SK-N-SH (cell line): ENCODE measurements around the gene ISOC2. TPM values are rescaled to one million over a fixed set of nuclear protein-coding genes. Genes with fewer than 3 reads are reported as not detected.

ENCODE experiments used
- CTCF ChIA-PET: fragments of 300-600, 350-600 bp; formaldehyde crosslinking; extraction: SDS; loops from one replicate; lab custom pipeline; 2021; lab: Yijun Ruan, JAX
- POLR2A ChIA-PET: fragments of 350-600 bp; sonication (Branson Sonifier 250); formaldehyde crosslinking; extraction: SDS; loops from one replicate; lab custom pipeline; 2020; ENCODE audit warnings: antibody characterized with exemption, inconsistent platforms; lab: Yijun Ruan, JAX
- DNase-seq: peaks from one replicate; pipeline ENCODE4 v3.0.0; 2012
- H2AFZ ChIP-seq: fragments of 200-600 bp; sonication (generic); 2 replicates; pipeline ENCODE4 v1.8.1; 2016; ENCODE audit warnings: antibody characterized with exemption, mild to moderate bottlenecking, low read depth
- H3F3A ChIP-seq: fragments of 200-600 bp; sonication (generic); replicated peaks from 2 replicates; pipeline ENCODE3; 2016; ENCODE audit warnings: antibody characterized with exemption, mild to moderate bottlenecking; ENCODE audit not compliant: insufficient read depth
- H3K27ac ChIP-seq, 2 experiments: fragments of 200-500 bp in 1 of 2; fragments of 200-600 bp in 1 of 2; sonication (Bioruptor generic) in 1 of 2; sonication (generic), shearing (Covaris generic) in 1 of 2; 2 replicates each; pipeline versions ENCODE4 v1.5.1 to v1.6.1; 2014 to 2016; ENCODE audit warnings: low read depth in 2 of 2, inconsistent platforms in 1 of 2, low read length in 1 of 2, mild to moderate bottlenecking in 1 of 2, mixed read lengths in 1 of 2
- H3K27me3 ChIP-seq: fragments of 200-600 bp; sonication (generic), shearing (Covaris generic); 2 replicates; pipeline ENCODE4 v1.6.1; 2016; ENCODE audit warnings: mixed run types; ENCODE audit not compliant: insufficient read depth
- H3K36me3 ChIP-seq, 2 experiments: fragments of 200-500 bp in 1 of 2; fragments of 200-600 bp in 1 of 2; sonication (Bioruptor generic) in 1 of 2; sonication (generic) in 1 of 2; replicated peaks in 1 of 2; 2 replicates each; pipeline versions ENCODE3 to v1.5.1; 2014 to 2016; ENCODE audit warnings: low read length in 1 of 2, mild to moderate bottlenecking in 1 of 2; ENCODE audit not compliant: insufficient read depth in 2 of 2, control insufficient read depth in 1 of 2
- H3K4me1 ChIP-seq, 2 experiments: fragments of 200-500 bp in 1 of 2; fragments of 200-600 bp in 1 of 2; sonication (Bioruptor generic) in 1 of 2; sonication (generic), shearing (Covaris generic) in 1 of 2; 2 replicates each; pipeline versions ENCODE4 v1.5.1 to v1.6.1; 2014 to 2016; ENCODE audit warnings: low read depth in 1 of 2, low read length in 1 of 2, mixed run types in 1 of 2; ENCODE audit not compliant: insufficient read depth in 2 of 2, control insufficient read depth in 1 of 2
- H3K4me2 ChIP-seq: fragments of 200-600 bp; sonication (generic), shearing (Covaris generic); 2 replicates; pipeline ENCODE4 v1.6.1; 2017; ENCODE audit warnings: mixed run types
- H3K4me3 ChIP-seq, 2 experiments: fragments of 200-500 bp in 1 of 2; fragments of 200-600 bp in 1 of 2; sonication (Bioruptor generic) in 1 of 2; sonication (generic), shearing (Covaris generic) in 1 of 2; 2 replicates each; pipeline versions ENCODE4 v1.5.1 to v1.8.1; 2014 to 2016; ENCODE audit warnings: low read depth in 2 of 2, inconsistent platforms in 1 of 2, low read length in 1 of 2, mild to moderate bottlenecking in 1 of 2, mixed read lengths in 1 of 2, moderate library complexity in 1 of 2
- H3K79me2 ChIP-seq: fragments of 200-600 bp; sonication (generic); 2 replicates; pipeline ENCODE4 v1.8.1; 2017; ENCODE audit warnings: mild to moderate bottlenecking; ENCODE audit not compliant: insufficient read depth
- H3K9ac ChIP-seq: fragments of 200-600 bp; sonication (generic); 2 replicates; pipeline ENCODE4 v1.6.1; 2017; ENCODE audit warnings: mixed run types
- H3K9me2 ChIP-seq: fragments of 200-600 bp; sonication (generic); 2 replicates; pipeline ENCODE4 v1.6.1; 2017; ENCODE audit warnings: mixed run types
- H3K9me3 ChIP-seq: fragments of 200-600 bp; sonication (generic); 2 replicates; pipeline ENCODE4 v1.6.1; 2017; ENCODE audit warnings: mixed run types, mild to moderate bottlenecking, moderate library complexity
- H4K20me1 ChIP-seq: fragments of 200-600 bp; sonication (generic); 2 replicates; pipeline ENCODE4 v1.6.1; 2017; ENCODE audit warnings: mild to moderate bottlenecking, mixed run types; ENCODE audit not compliant: insufficient read depth
- CHD2 ChIP-seq: fragments of 150-350 bp; IDR thresholded peaks from 2 replicates; pipeline ENCODE4 v1.6.1; 2018; ENCODE audit warnings: low read length; ENCODE audit not compliant: partially characterized antibody
- EZH2phosphoT487 ChIP-seq: fragments of 200-600 bp; sonication (generic); IDR thresholded peaks from 2 replicates; pipeline ENCODE4 v1.6.1; 2017; ENCODE audit warnings: low read depth, mixed run types, mild to moderate bottlenecking, antibody characterized with exemption, moderate library complexity, borderline replicate concordance
- FOSL2 ChIP-seq: IDR thresholded peaks from 2 replicates; pipeline ENCODE4 v1.4.0; 2012; ENCODE audit warnings: low read depth, mild to moderate bottlenecking, moderate library complexity, borderline replicate concordance
- FOXM1 ChIP-seq: IDR thresholded peaks from 2 replicates; pipeline ENCODE4 v1.4.0; 2012; ENCODE audit warnings: low read depth, mild to moderate bottlenecking
- GABPA ChIP-seq: IDR thresholded peaks from 2 replicates; pipeline ENCODE4 v1.4.0; 2012; ENCODE audit warnings: low read depth, mild to moderate bottlenecking
- MEF2A ChIP-seq: IDR thresholded peaks from 2 replicates; pipeline ENCODE4 v1.4.0; 2012; ENCODE audit warnings: low read depth, borderline replicate concordance
- NFIC ChIP-seq: IDR thresholded peaks from 2 replicates; pipeline ENCODE4 v1.4.0; 2012; ENCODE audit warnings: borderline replicate concordance
- NRF1 ChIP-seq: IDR thresholded peaks from 2 replicates; pipeline ENCODE4 v1.6.1; 2012; ENCODE audit warnings: low read depth, mild to moderate bottlenecking, low read length
- POLR2AphosphoS5 ChIP-seq: IDR thresholded peaks from 2 replicates; pipeline ENCODE4 v1.6.1; 2012; ENCODE audit warnings: low read depth, low read length
- RXRA ChIP-seq: IDR thresholded peaks from 2 replicates; pipeline ENCODE4 v1.4.0; 2012; ENCODE audit warnings: low read depth, mild to moderate bottlenecking, borderline replicate concordance
- SMC3 ChIP-seq: IDR thresholded peaks from 2 replicates; pipeline ENCODE4 v1.6.1; 2012; ENCODE audit warnings: low read depth, low read length, improper control_type of control experiment
- TEAD4 ChIP-seq: IDR thresholded peaks from 2 replicates; pipeline ENCODE4 v1.4.0; 2012; ENCODE audit warnings: mild to moderate bottlenecking, borderline replicate concordance; ENCODE audit not compliant: insufficient read depth
- WGBS: methylation state at CpG from one replicate; pipeline ENCODE4 v1.1.6; 2017; ENCODE audit warnings: low lambda C conversion rate; 5-methylcytosine and 5-hydroxymethylcytosine counted together
- polyA plus RNA-seq, 3 experiments: library from polyadenylated mRNA; depleted of rRNA; stranded (reverse); fragments of >200 nt; gene quantifications; 2 replicates each; pipeline ENCODE4 v1.2.3, GENCODE V29; 2012
- TF ChIP-seq, protein P1 (sequence below): IDR thresholded peaks from 2 replicates; pipeline ENCODE4 v1.6.1; 2012; ENCODE audit warnings: mild to moderate bottlenecking, low read depth, low read length, moderate library complexity
- TF ChIP-seq, protein P2 (sequence below): IDR thresholded peaks from 2 replicates; pipeline ENCODE4 v1.4.0; 2012; ENCODE audit warnings: low read depth
- TF ChIP-seq, protein P3 (sequence below): IDR thresholded peaks from 2 replicates; pipeline ENCODE4; 2012

The ISOC2 gene
- polyA plus RNA-seq, 1 of the 3 experiments (the other 2 are of a cell fraction): 65.4 TPM

DNA sequence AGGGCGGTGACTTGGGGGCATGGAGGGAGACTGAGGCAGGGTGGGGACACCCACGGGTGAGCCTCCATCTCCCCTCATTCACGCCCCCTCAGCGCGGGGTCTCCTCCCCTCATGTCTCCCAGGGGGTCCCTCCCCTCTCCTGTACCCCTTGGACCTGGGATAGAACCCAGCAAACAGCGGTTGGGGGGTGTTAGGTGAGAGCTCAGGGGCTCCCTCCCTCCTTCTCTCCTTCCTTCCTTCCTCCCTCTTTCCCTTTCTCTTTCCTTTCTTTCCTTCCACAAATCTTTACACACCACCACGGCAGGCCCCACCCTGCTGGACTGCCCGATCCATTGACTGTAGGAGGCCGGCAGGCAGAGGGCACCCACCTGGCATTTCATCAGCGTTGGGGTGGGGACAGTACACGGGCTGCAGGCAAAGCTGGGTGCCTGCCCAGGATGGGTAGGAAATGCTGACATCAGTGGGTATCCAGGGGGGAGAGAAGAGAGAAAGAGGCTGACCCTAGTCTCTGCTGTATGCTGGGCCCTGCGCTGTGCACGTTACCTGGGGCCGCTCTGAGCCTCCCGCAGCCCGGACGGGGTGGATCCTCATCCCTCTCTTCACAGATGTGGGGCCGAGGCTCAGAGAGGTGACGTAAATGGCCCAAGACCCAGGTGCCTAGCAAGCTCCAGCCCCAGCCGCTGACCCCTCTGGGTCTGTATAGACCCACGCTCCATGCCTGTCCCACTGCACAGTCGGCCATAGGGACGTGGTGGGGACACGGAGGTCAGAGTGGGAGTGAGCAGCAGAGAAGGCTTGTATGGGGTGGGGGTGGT, 30.3 kb upstream of the ISOC2 start:
- H3K4me3 ChIP-seq: no peak overlapping the region
- H3K9me3 ChIP-seq: no peaks in the 10 kb centered on the region
- H3K9ac ChIP-seq: no peak overlapping the region
- peaks cover 18% of the 10 kb centered on the region for H3F3A ChIP-seq
- TF ChIP-seq EZH2phosphoT487 (no peak), POLR2AphosphoS5 (no peak), FOSL2 (no peak), FOXM1 (no peak), NFIC (no peak), GABPA (no peak), MEF2A (no peak), TEAD4 (no peak), NRF1 (no peak), RXRA (no peak), CHD2 (no peak), SMC3 (no peak)
- TF ChIP-seq, protein P1, sequence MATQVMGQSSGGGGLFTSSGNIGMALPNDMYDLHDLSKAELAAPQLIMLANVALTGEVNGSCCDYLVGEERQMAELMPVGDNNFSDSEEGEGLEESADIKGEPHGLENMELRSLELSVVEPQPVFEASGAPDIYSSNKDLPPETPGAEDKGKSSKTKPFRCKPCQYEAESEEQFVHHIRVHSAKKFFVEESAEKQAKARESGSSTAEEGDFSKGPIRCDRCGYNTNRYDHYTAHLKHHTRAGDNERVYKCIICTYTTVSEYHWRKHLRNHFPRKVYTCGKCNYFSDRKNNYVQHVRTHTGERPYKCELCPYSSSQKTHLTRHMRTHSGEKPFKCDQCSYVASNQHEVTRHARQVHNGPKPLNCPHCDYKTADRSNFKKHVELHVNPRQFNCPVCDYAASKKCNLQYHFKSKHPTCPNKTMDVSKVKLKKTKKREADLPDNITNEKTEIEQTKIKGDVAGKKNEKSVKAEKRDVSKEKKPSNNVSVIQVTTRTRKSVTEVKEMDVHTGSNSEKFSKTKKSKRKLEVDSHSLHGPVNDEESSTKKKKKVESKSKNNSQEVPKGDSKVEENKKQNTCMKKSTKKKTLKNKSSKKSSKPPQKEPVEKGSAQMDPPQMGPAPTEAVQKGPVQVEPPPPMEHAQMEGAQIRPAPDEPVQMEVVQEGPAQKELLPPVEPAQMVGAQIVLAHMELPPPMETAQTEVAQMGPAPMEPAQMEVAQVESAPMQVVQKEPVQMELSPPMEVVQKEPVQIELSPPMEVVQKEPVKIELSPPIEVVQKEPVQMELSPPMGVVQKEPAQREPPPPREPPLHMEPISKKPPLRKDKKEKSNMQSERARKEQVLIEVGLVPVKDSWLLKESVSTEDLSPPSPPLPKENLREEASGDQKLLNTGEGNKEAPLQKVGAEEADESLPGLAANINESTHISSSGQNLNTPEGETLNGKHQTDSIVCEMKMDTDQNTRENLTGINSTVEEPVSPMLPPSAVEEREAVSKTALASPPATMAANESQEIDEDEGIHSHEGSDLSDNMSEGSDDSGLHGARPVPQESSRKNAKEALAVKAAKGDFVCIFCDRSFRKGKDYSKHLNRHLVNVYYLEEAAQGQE: no peak
- TF ChIP-seq, protein P2, sequence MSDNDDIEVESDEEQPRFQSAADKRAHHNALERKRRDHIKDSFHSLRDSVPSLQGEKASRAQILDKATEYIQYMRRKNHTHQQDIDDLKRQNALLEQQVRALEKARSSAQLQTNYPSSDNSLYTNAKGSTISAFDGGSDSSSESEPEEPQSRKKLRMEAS: no peak
- TF ChIP-seq, protein P3, sequence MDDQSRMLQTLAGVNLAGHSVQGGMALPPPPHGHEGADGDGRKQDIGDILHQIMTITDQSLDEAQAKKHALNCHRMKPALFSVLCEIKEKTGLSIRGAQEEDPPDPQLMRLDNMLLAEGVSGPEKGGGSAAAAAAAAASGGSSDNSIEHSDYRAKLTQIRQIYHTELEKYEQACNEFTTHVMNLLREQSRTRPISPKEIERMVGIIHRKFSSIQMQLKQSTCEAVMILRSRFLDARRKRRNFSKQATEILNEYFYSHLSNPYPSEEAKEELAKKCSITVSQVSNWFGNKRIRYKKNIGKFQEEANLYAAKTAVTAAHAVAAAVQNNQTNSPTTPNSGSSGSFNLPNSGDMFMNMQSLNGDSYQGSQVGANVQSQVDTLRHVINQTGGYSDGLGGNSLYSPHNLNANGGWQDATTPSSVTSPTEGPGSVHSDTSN: no peak
- DNase-seq: no peak
- H3K4me1 ChIP-seq: peaks cover 11 to 53% of the 10 kb centered on the region in 2 experiments; a peak in 3 of 4 replicates
- H3K79me2 ChIP-seq: no peaks in the 10 kb centered on the region
- ChIA-PET CTCF (interaction anchor here (6.3 to 15.1 kb wide), 2 partner anchors 13 to 24 kb away, joined by 31 to 162 read pairs; no protein-coding TSS in a partner anchor), POLR2A (interaction anchor here (1.1 to 1.8 kb wide), 3 partner anchors 12 to 18 kb away, joined by 3 to 6 read pairs (median 3); partner anchors contain the start of gene ZNF628)
- H3K36me3 ChIP-seq: no peaks in the 10 kb centered on the region
- H3K27me3 ChIP-seq: no peaks in the 10 kb centered on the region
- H3K27ac ChIP-seq: no peak overlapping the region
- H3K9me2 ChIP-seq: no peaks in the 10 kb centered on the region
- 84% methylated on average over 19 of the region's 24 CpGs for WGBS
- H4K20me1 ChIP-seq: no peaks in the 10 kb centered on the region
- no peak overlapping the region for H2AFZ ChIP-seq
- no peak overlapping the region for H3K4me2 ChIP-seq
